GM12878 (cell line): ENCODE measurements around the gene KCND2. TPM values are rescaled to one million over a fixed set of nuclear protein-coding genes. Genes with fewer than 3 reads are reported as not detected.
A peak's percentile ranks its signal among the peaks of the same experiment; 100 is the strongest.

Source experiments
- ATAC-seq: fragments of 200-7000 bp; cut with Tn5 transposase; 3 replicates; pipeline ENCODE4 v1.9.1; 2020; ENCODE audit warnings: mild to moderate bottlenecking, moderate library complexity
- BruUV-seq: library from RNA; stranded (reverse); fragments of 400-500 nt; replicated peaks from 2 replicates; lab custom pipeline; 2021; lab: Mats Ljungman, UMichigan
- CTCF ChIA-PET: fragments of 300-600 bp; sonication (Branson Sonifier 250); formaldehyde crosslinking; extraction: SDS; loops from one replicate; lab custom pipeline; 2021; ENCODE audit warnings: inconsistent platforms; lab: Yijun Ruan, JAX
- POLR2A ChIA-PET: fragments of 350-600 bp; formaldehyde crosslinking; extraction: SDS; loops from one replicate; lab custom pipeline; 2021; ENCODE audit warnings: inconsistent platforms; lab: Charles Lee
- RAD21 ChIA-PET: fragments of 300-600 bp; sonication (Branson Sonifier 250); formaldehyde crosslinking; loops from one replicate; lab custom pipeline; 2023; ENCODE audit warnings: antibody characterized with exemption; ENCODE audit not compliant: unreplicated experiment; lab: Charles Lee
- SMC1A ChIA-PET: fragments of 300-600 bp; sonication (Branson Sonifier 250); formaldehyde crosslinking; loops from one replicate; lab custom pipeline; 2023; ENCODE audit not compliant: unreplicated experiment, uncharacterized antibody; lab: Charles Lee
- DNase-seq: peaks from one replicate; pipeline ENCODE4 v3.0.0-alpha.2; 2011; ENCODE audit warnings: low read depth, low spot score
- FAIRE-seq: peaks from 3 replicates; lab custom pipeline; 2011; peaks lifted over from hg19 to GRCh38; lab: Jason Lieb, UNC
- H2AFZ ChIP-seq: 2 replicates; pipeline ENCODE4 v1.6.0; 2011; ENCODE audit warnings: low read depth, low read length, control low read depth; ENCODE audit not compliant: control insufficient read depth
- H3K27ac ChIP-seq: 2 replicates; pipeline ENCODE4 v1.5.1; 2011; ENCODE audit warnings: control low read depth; ENCODE audit not compliant: control insufficient read depth, insufficient read depth
- H3K27me3 ChIP-seq, 2 experiments: replicated peaks in 1 of 2; 2 replicates each; pipeline versions ENCODE4 v1.6.0 to v1.6.1; 2011; ENCODE audit warnings: low read length in 1 of 2; ENCODE audit not compliant: control insufficient read depth in 2 of 2, insufficient read depth in 2 of 2
- H3K36me3 ChIP-seq, 2 experiments: 2 replicates each; pipeline ENCODE4 v1.5.1; 2011; ENCODE audit warnings: low read length in 1 of 2; ENCODE audit not compliant: control insufficient read depth in 2 of 2, insufficient read depth in 2 of 2
- H3K4me1 ChIP-seq: 2 replicates; pipeline ENCODE4 v1.6.1; 2011; ENCODE audit warnings: mild to moderate bottlenecking, low read length, moderate library complexity, mixed read lengths; ENCODE audit not compliant: control insufficient read depth, insufficient read depth
- H3K4me2 ChIP-seq: 2 replicates; pipeline ENCODE4 v1.6.0; 2011; ENCODE audit warnings: control low read depth; ENCODE audit not compliant: control insufficient read depth, insufficient read depth
- H3K4me3 ChIP-seq: fragments of 200-600 bp; sonication (generic); 2 replicates; pipeline ENCODE4 v1.5.1; 2016
- H3K79me2 ChIP-seq: 2 replicates; pipeline ENCODE4 v1.6.0; 2011; ENCODE audit warnings: low read length; ENCODE audit not compliant: control insufficient read depth, insufficient read depth
- H3K9ac ChIP-seq: 2 replicates; pipeline ENCODE4 v1.8.0; 2011; ENCODE audit warnings: low read length, control low read depth, mixed read lengths; ENCODE audit not compliant: control insufficient read depth, insufficient read depth
- H3K9me3 ChIP-seq: replicated peaks from 3 replicates; pipeline ENCODE4 v1.5.1; 2011; ENCODE audit warnings: mild to moderate bottlenecking, low read length; ENCODE audit not compliant: control insufficient read depth, insufficient read depth
- H4K20me1 ChIP-seq: 2 replicates; pipeline ENCODE4 v1.6.0; 2011; ENCODE audit not compliant: control insufficient read depth, insufficient read depth
- CEBPB ChIP-seq, 2 experiments: fragments of 150-350 bp in 1 of 2; IDR thresholded peaks; 2 replicates each; pipeline ENCODE4 v1.6.1; 2012 to 2014; ENCODE audit warnings: low read depth in 2 of 2, low read length in 2 of 2, borderline replicate concordance in 1 of 2, inconsistent platforms in 1 of 2
- CHD4 ChIP-seq: fragments of 200-600 bp; sonication (generic); IDR thresholded peaks from 2 replicates; pipeline ENCODE4 v1.6.1; 2016; ENCODE audit warnings: mild to moderate bottlenecking
- CREM ChIP-seq: IDR thresholded peaks from 2 replicates; pipeline ENCODE4 v1.6.1; 2014; ENCODE audit warnings: antibody characterized with exemption, low read depth
- MLLT1 ChIP-seq: fragments of 450-650 bp; IDR thresholded peaks from 2 replicates; pipeline ENCODE4 v1.6.1; 2016; ENCODE audit warnings: mild to moderate bottlenecking
- RB1 ChIP-seq: fragments of 450-650 bp; formaldehyde crosslinking; IDR thresholded peaks from 2 replicates; pipeline ENCODE4 v1.6.1; 2017; ENCODE audit warnings: mild to moderate bottlenecking, borderline replicate concordance
- SMAD5 ChIP-seq: IDR thresholded peaks from 2 replicates; pipeline ENCODE4 v1.6.1; 2016; ENCODE audit warnings: antibody characterized with exemption, low read depth
- SREBF1 ChIP-seq: IDR thresholded peaks from 2 replicates; pipeline ENCODE4 v1.6.1; 2012; ENCODE audit warnings: mild to moderate bottlenecking, low read length
- SUPT20H ChIP-seq: IDR thresholded peaks from 2 replicates; pipeline ENCODE4 v1.6.1; 2011; ENCODE audit warnings: low read depth, mild to moderate bottlenecking, low read length, moderate library complexity, borderline replicate concordance; ENCODE audit not compliant: control insufficient read depth
- TBL1XR1 ChIP-seq: IDR thresholded peaks from 2 replicates; pipeline ENCODE4 v1.6.1; 2012; ENCODE audit warnings: low read depth, low read length, improper control_type of control experiment
- TCF7 ChIP-seq: IDR thresholded peaks from 2 replicates; pipeline ENCODE4 v1.6.1; 2014; ENCODE audit warnings: antibody characterized with exemption, borderline replicate concordance
- ZBED1 ChIP-seq: IDR thresholded peaks from 2 replicates; pipeline ENCODE4 v1.6.1; 2016; ENCODE audit warnings: borderline replicate concordance
- ZNF384 ChIP-seq: IDR thresholded peaks from 2 replicates; pipeline ENCODE4 v1.6.1; 2012; ENCODE audit warnings: low read depth, mild to moderate bottlenecking, low read length, improper control_type of control experiment, borderline replicate concordance
- WGBS: methylation state at CpG from one replicate; pipeline ENCODE4 v1.1.6; 2016; ENCODE audit warnings: low lambda C conversion rate; ENCODE audit not compliant: insufficient replicate concordance, insufficient coverage; ENCODE audit errors: missing lambda C conversion rate; 5-methylcytosine and 5-hydroxymethylcytosine counted together
- in situ Hi-C: fragments of 300-500 bp; cut with MboI; formaldehyde crosslinking; loops from 9 replicates; pipeline ENCODE4 v1.14.3; 2018; ENCODE audit warnings: mixed read lengths
- intact Hi-C: fragments of 100-400 bp; cut with micrococcal nuclease; formaldehyde crosslinking; loops from one replicate; pipeline ENCODE4 v1.14.2; 2022; ENCODE audit not compliant: unreplicated experiment
- polyA plus RNA-seq, 11 experiments: library from polyadenylated mRNA; depleted of rRNA in 4 of 11; unstranded in 6 of 11; stranded (reverse) in 5 of 11; fragments of >200 nt; fragmentation: Nextera tagmentation in 4 of 11; fragmentation: Illumina TruSeq in 1 of 11; extraction: Ambion mirVana in 4 of 11; extraction: Trizol in 1 of 11; gene quantifications; 1 replicate in 1 of 11; 2 replicates in 10 of 11; pipeline versions ENCODE4 v1.2.1 to v1.2.3, GENCODE V29; 2011 to 2016; ENCODE audit warnings: inconsistent platforms in 2 of 11, missing spikeins in 2 of 11, low read depth in 1 of 11
- total RNA-seq, 4 experiments: library from RNA; depleted of rRNA in 3 of 4; stranded (reverse); fragments of >200 nt in 3 of 4; fragmentation: Illumina TruSeq in 1 of 4; extraction: Trizol in 1 of 4; gene quantifications; 2 replicates each; pipeline versions ENCODE4 v1.2.1 to v1.2.3, GENCODE V29; 2013 to 2021
- TF ChIP-seq, protein P1 (sequence below): fragments of 450-650 bp; IDR thresholded peaks from 2 replicates; pipeline ENCODE4 v1.6.1; 2017; ENCODE audit warnings: mild to moderate bottlenecking
- TF ChIP-seq, protein P2 (sequence below): fragments of 450-650 bp; conservative IDR thresholded peaks from 2 replicates; pipeline ENCODE4 v1.6.1; 2017; ENCODE audit warnings: mild to moderate bottlenecking, moderate library complexity
- TF ChIP-seq, protein P3 (sequence below): fragments of 450-650 bp; IDR thresholded peaks from 2 replicates; pipeline ENCODE4 v1.6.1; 2017; ENCODE audit warnings: mild to moderate bottlenecking, moderate library complexity

The KCND2 gene
- total and polyA plus RNA-seq, 10 of the 15 experiments (the other 5 are each of a cell fraction or from before 2014, with no cell fraction given), result 3.6 to 22.3 (median 6.3) TPM

GRCh38 chr7:120302190-120302589 lies 29.2 kb downstream of the KCND2 start:
- Histone ChIP-seq H3K4me2 (peak overlapping the region; percentile 26; the same call in 1 of the 2 replicates), H3K27me3 (no peaks in the 10 kb centered on the region), H4K20me1 (no peaks in the 10 kb centered on the region), H3K79me2 (peaks cover 2% of the 10 kb centered on the region), H2AFZ (no peak overlapping the region; the same call in 1 of the 2 replicates), H3K9ac (no peak overlapping the region), H3K36me3 (no peaks in the 10 kb centered on the region), H3K4me3 (no peak overlapping the region), H3K4me1 (peaks cover 21% of the 10 kb centered on the region), H3K27ac (no peak overlapping the region), H3K9me3 (no peaks in the 10 kb centered on the region; the same call in 1 of the 3 replicates)
- in situ Hi-C loops, result no loop called here
- no TSS peak for BruUV-seq
- CTCF ChIA-PET, result interaction anchor here (0.9 kb wide), 1 partner anchor 20 kb away, joined by 3 read pairs; no protein-coding TSS in a partner anchor
- intact Hi-C loops, result no loop called here
- ATAC-seq (no peak), DNase-seq (no peak), FAIRE-seq (no peak)
- RAD21 ChIA-PET, result no interaction called here
- POLR2A ChIA-PET, result no interaction called here
- SMC1A ChIA-PET, result interaction anchor here (0.7 kb wide), 1 partner anchor 110 kb away, joined by 3 read pairs; no protein-coding TSS in a partner anchor
- WGBS, result 70% methylated on average over 7 of the region's 7 CpGs
- TF ChIP-seq, protein P1, sequence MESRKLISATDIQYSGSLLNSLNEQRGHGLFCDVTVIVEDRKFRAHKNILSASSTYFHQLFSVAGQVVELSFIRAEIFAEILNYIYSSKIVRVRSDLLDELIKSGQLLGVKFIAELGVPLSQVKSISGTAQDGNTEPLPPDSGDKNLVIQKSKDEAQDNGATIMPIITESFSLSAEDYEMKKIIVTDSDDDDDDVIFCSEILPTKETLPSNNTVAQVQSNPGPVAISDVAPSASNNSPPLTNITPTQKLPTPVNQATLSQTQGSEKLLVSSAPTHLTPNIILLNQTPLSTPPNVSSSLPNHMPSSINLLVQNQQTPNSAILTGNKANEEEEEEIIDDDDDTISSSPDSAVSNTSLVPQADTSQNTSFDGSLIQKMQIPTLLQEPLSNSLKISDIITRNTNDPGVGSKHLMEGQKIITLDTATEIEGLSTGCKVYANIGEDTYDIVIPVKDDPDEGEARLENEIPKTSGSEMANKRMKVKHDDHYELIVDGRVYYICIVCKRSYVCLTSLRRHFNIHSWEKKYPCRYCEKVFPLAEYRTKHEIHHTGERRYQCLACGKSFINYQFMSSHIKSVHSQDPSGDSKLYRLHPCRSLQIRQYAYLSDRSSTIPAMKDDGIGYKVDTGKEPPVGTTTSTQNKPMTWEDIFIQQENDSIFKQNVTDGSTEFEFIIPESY, result no peak
- no peak for TF ChIP-seq CREM
- no peak for TF ChIP-seq ZNF384
- TF ChIP-seq CHD4, result no peak
- no peak for TF ChIP-seq CEBPB (IDR thresholded peaks at IDR 0.05; ENCODE audit: borderline replicate concordance in 1 of 2, low read depth in 2 of 2, low read length in 2 of 2)
- TF ChIP-seq MLLT1, result no peak
- no peak for TF ChIP-seq TBL1XR1
- TF ChIP-seq ZBED1, result no peak
- TF ChIP-seq SREBF1, result no peak
- no peak for TF ChIP-seq SUPT20H
- TF ChIP-seq, protein P2, sequence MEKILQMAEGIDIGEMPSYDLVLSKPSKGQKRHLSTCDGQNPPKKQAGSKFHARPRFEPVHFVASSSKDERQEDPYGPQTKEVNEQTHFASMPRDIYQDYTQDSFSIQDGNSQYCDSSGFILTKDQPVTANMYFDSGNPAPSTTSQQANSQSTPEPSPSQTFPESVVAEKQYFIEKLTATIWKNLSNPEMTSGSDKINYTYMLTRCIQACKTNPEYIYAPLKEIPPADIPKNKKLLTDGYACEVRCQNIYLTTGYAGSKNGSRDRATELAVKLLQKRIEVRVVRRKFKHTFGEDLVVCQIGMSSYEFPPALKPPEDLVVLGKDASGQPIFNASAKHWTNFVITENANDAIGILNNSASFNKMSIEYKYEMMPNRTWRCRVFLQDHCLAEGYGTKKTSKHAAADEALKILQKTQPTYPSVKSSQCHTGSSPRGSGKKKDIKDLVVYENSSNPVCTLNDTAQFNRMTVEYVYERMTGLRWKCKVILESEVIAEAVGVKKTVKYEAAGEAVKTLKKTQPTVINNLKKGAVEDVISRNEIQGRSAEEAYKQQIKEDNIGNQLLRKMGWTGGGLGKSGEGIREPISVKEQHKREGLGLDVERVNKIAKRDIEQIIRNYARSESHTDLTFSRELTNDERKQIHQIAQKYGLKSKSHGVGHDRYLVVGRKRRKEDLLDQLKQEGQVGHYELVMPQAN, result no peak
- TF ChIP-seq, protein P3, sequence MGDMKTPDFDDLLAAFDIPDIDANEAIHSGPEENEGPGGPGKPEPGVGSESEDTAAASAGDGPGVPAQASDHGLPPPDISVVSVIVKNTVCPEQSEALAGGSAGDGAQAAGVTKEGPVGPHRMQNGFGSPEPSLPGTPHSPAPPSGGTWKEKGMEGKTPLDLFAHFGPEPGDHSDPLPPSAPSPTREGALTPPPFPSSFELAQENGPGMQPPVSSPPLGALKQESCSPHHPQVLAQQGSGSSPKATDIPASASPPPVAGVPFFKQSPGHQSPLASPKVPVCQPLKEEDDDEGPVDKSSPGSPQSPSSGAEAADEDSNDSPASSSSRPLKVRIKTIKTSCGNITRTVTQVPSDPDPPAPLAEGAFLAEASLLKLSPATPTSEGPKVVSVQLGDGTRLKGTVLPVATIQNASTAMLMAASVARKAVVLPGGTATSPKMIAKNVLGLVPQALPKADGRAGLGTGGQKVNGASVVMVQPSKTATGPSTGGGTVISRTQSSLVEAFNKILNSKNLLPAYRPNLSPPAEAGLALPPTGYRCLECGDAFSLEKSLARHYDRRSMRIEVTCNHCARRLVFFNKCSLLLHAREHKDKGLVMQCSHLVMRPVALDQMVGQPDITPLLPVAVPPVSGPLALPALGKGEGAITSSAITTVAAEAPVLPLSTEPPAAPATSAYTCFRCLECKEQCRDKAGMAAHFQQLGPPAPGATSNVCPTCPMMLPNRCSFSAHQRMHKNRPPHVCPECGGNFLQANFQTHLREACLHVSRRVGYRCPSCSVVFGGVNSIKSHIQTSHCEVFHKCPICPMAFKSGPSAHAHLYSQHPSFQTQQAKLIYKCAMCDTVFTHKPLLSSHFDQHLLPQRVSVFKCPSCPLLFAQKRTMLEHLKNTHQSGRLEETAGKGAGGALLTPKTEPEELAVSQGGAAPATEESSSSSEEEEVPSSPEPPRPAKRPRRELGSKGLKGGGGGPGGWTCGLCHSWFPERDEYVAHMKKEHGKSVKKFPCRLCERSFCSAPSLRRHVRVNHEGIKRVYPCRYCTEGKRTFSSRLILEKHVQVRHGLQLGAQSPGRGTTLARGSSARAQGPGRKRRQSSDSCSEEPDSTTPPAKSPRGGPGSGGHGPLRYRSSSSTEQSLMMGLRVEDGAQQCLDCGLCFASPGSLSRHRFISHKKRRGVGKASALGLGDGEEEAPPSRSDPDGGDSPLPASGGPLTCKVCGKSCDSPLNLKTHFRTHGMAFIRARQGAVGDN, result no peak
- TF ChIP-seq SMAD5, result no peak
- TF ChIP-seq TCF7, result no peak
- no peak for TF ChIP-seq RB1
